Fibroblast of villous mesenchyme (primary cell): ENCODE results near the gene CDC42SE2. TPM values are rescaled to one million over a fixed set of nuclear protein-coding genes. Genes with fewer than 3 reads are reported as not detected.

Source experiments
- DNase-seq: peaks from one replicate; pipeline ENCODE4 v3.0.0-alpha.2; 2010; ENCODE audit warnings: low read depth
- H3K4me3 ChIP-seq: 2 replicates; pipeline ENCODE4 v1.5.1; 2011; ENCODE audit warnings: low read depth, mild to moderate bottlenecking, low read length
- total RNA-seq: library from RNA; depleted of rRNA; stranded (reverse); fragments of >200 nt; gene quantifications from 2 replicates; pipeline ENCODE4 v1.2.3, GENCODE V29; 2012
- TF ChIP-seq, protein P1 (sequence below): IDR thresholded peaks from 2 replicates; pipeline ENCODE4 v1.5.1; 2012; ENCODE audit warnings: low read depth, mild to moderate bottlenecking, low read length; ENCODE audit not compliant: insufficient read depth

Gene CDC42SE2
- total RNA-seq, 1 donor, result 33.2 TPM

DNA sequence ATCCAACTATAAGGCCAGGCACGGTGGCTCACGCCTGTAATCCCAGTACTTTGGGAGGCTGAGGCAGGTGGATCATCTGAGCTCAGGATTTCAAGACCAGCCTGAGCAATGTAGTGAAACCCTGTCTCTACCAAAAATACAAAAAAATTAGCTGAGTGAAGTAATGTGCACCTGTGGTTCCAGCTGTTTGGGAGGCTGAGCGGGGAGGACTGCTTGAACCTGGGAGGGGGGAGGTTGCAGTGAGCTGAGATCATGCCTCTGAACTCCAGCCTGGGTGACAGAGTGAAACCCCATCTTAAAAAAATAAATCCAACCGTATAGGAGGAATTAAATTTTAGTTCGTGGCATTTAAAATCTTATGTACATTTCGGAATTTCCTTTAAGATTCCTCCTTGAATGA is 123.4 kb downstream of the CDC42SE2 start:
- no peak for DNase-seq
- TF ChIP-seq, protein P1, sequence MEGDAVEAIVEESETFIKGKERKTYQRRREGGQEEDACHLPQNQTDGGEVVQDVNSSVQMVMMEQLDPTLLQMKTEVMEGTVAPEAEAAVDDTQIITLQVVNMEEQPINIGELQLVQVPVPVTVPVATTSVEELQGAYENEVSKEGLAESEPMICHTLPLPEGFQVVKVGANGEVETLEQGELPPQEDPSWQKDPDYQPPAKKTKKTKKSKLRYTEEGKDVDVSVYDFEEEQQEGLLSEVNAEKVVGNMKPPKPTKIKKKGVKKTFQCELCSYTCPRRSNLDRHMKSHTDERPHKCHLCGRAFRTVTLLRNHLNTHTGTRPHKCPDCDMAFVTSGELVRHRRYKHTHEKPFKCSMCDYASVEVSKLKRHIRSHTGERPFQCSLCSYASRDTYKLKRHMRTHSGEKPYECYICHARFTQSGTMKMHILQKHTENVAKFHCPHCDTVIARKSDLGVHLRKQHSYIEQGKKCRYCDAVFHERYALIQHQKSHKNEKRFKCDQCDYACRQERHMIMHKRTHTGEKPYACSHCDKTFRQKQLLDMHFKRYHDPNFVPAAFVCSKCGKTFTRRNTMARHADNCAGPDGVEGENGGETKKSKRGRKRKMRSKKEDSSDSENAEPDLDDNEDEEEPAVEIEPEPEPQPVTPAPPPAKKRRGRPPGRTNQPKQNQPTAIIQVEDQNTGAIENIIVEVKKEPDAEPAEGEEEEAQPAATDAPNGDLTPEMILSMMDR, result no peak
- H3K4me3 ChIP-seq, result no peak overlapping the region

DNA sequence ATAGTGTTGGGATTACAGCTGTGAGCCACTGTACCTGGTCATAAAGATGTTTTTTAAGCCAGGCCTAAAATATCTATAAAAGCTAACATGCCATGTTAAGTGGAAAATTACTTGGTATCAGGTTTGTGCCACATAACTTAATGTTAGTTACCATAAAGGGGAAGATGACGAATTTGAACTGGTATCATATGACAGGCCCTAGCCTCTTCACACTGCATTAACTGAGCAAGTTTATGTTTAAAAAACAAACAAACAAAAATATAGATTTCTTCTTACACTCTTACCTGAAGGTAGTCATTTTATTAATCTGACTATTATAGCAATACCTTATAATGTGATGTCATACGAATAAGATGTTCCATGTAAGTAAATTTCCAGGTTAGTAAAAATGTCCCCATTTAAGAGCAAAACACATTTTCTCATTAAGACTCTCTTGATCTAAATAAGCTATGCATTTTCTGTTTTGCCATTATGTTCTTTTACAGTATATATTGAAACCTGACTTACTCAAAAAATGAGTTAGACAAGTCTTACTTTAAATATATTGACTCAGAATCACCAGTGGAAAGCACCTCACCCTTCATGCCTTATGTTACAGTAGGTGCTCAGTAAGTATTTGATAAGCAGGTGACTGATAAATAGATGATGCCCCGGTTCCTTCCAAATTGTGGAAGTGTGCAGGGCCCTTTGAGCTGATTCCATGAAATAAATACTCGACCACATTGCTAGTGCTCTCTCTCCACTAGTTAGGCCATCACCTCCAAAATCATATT is 125.4 kb downstream of the CDC42SE2 start:
- TF ChIP-seq, protein P1, result no peak
- DNase-seq, result no peak
- no peak overlapping the region for H3K4me3 ChIP-seq

- no peak overlapping the region for H3K4me3 ChIP-seq
- DNase-seq, result no peak
- TF ChIP-seq, protein P1, result no peak
Measured at GRCh38 chr5:131389869-131390265, 126.0 kb downstream of the CDC42SE2 start.

DNA sequence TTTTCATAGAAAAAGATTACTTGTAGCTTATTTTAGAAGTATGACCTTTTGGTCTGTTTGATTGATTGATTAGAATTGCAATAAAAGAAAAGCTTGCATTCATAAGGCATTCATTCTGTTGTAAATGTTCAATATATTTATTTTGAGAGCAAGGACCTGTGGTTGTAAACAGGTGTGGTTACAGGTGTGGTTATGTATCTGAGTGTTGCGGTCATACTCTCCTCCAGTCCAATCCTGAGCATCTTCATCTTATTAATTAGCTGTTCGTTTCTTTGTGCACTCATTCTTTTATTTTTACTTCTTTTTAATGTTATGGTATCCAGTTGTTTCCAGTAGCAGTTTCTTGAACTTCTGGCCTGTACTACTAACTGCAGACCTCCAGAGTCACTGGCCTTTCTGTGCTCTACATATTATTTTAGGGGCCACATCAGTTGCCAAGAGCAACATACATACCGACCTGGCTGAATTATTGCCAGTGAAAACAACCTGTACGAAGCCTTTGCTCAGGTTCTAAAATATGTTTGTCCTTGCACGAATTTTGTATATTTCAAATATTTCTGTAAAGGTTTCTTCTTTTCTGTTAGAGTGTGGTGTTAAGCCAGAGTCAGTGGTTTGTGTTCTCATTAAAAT is 128.7 kb downstream of the CDC42SE2 start:
- H3K4me3 ChIP-seq, result no peak overlapping the region
- TF ChIP-seq, protein P1, result no peak
- no peak for DNase-seq

GRCh38 chr5:131393498-131393968 is 129.7 kb downstream of the CDC42SE2 start:
- DNase-seq, result no peak
- no peak overlapping the region for H3K4me3 ChIP-seq
- TF ChIP-seq, protein P1, result no peak

GRCh38 chr5:131394128-131394527 is 130.3 kb downstream of the CDC42SE2 start:
- TF ChIP-seq, protein P1, result no peak
- no peak for DNase-seq
- no peak overlapping the region for H3K4me3 ChIP-seq
